Spleen (tissue), 11 donors: Measurements from ENCODE around the gene ADGRV1. TPM values are rescaled to one million over a fixed set of nuclear protein-coding genes. Genes with fewer than 3 reads are reported as not detected.

ENCODE experiments used
- DNase-seq: peaks from one replicate; pipeline ENCODE4 v3.0.0-alpha.2; 2020
- H3K27ac ChIP-seq, 8 donors: fragments of 200-600 bp; sonication (generic) in 7 of 8; 1 replicate in 4 of 8; 2 replicates in 4 of 8; pipeline versions ENCODE4 v1.5.0 to v1.8.0; 2016 to 2021; ENCODE audit warnings: inconsistent platforms in 4 of 8, mild to moderate bottlenecking in 4 of 8, moderate library complexity in 1 of 8
- H3K27me3 ChIP-seq, 7 donors: fragments of 200-600 bp; sonication (generic) in 6 of 7; replicated peaks in 1 of 7; 1 replicate in 4 of 7; 2 replicates in 3 of 7; pipeline versions ENCODE4 v1.5.0 to v1.8.0; 2016 to 2021; ENCODE audit warnings: inconsistent platforms in 3 of 7, mild to moderate bottlenecking in 1 of 7
- H3K36me3 ChIP-seq, 6 donors: fragments of 200-600 bp; sonication (generic) in 5 of 6; 1 replicate in 4 of 6; 2 replicates in 2 of 6; pipeline versions ENCODE4 v1.5.0 to v1.8.0; 2016 to 2021; ENCODE audit warnings: inconsistent platforms in 2 of 6
- H3K4me1 ChIP-seq, 6 donors: fragments of 200-600 bp; sonication (generic) in 5 of 6; 1 replicate in 3 of 6; 2 replicates in 3 of 6; pipeline versions ENCODE4 v1.5.0 to v1.8.0; 2016 to 2021; ENCODE audit warnings: inconsistent platforms in 3 of 6
- H3K4me3 ChIP-seq, 8 donors: fragments of 200-600 bp; sonication (generic) in 7 of 8; 1 replicate in 4 of 8; 2 replicates in 4 of 8; pipeline versions ENCODE4 v1.5.0 to v1.8.0; 2016 to 2021; ENCODE audit warnings: inconsistent platforms in 4 of 8, mild to moderate bottlenecking in 4 of 8, moderate library complexity in 2 of 8
- H3K9me3 ChIP-seq, 8 donors: fragments of 200-600 bp; sonication (generic) in 7 of 8; 1 replicate in 4 of 8; 2 replicates in 4 of 8; pipeline versions ENCODE4 v1.5.0 to v1.8.0; 2016 to 2021; ENCODE audit warnings: inconsistent platforms in 4 of 8
- POLR2A ChIP-seq, 3 donors: fragments of 450-650 bp; IDR thresholded peaks; one replicate each; pipeline ENCODE4 v1.5.1; 2017; ENCODE audit warnings: antibody characterized with exemption in 3 of 3, mild to moderate bottlenecking in 1 of 3
- POLR2AphosphoS5 ChIP-seq, 3 donors: sonication (generic); formaldehyde crosslinking; IDR thresholded peaks; one replicate each; pipeline ENCODE4 v1.5.1; 2017; ENCODE audit warnings: antibody characterized with exemption in 3 of 3
- WGBS, 5 donors: extraction: QIAGEN DNeasy Blood & Tissue Kit in 3 of 5; methylation state at CpG; one replicate each; pipeline versions ENCODE4 v1.1.5 to v1.1.7; 2013 to 2018; 5-methylcytosine and 5-hydroxymethylcytosine counted together
- intact Hi-C: fragments of 100-400 bp; cut with DNase I; formaldehyde crosslinking; loops from one replicate; pipeline ENCODE4 v1.15.0; 2023; ENCODE audit warnings: low total_unique reads
- polyA plus RNA-seq, 3 donors: library from polyadenylated mRNA; stranded (reverse); fragments of 200-250 nt; gene quantifications; one replicate each; pipeline ENCODE4 v1.2.1, GENCODE V29; 2013
- total RNA-seq, 7 donors: library from RNA; depleted of rRNA in 3 of 7; stranded (reverse); fragments of >200 nt in 3 of 7; fragmentation: NEBNext Ultra II Directional in 4 of 7; extraction: Animal tissue kit (Norgen Biotek cat#: 25700) in 4 of 7; gene quantifications; one replicate each; pipeline versions ENCODE4 v1.1.0 to v1.2.1, GENCODE V29; 2016 to 2021
- TF ChIP-seq, protein P1 (sequence below), 11 experiments: fragments of 200-600 bp in 7 of 11; fragments of 450-650 bp in 4 of 11; sonication (generic) in 4 of 11; IDR thresholded peaks in 8 of 11; conservative IDR thresholded peaks in 3 of 11; 1 replicate in 7 of 11; 2 replicates in 4 of 11; pipeline versions ENCODE4 v1.4.0 to v1.8.0; 2016 to 2021; ENCODE audit warnings: antibody characterized with exemption in 11 of 11, inconsistent platforms in 4 of 11, mild to moderate bottlenecking in 1 of 11
- donor health status: healthy with polysubstance abuse.
- donor health status: DM: no; HTN: no; CAD: no; lungs with moderate emphysema.
- donor health status: DM: no; HTN: no; CAD: no.
- donor health status: Bipolar disorder and iron deficiency.
- donor health status: healthy.
- donor health status: DM: no; HTN: no; CAD: no.
- donor health status: DM: yes; HTN: yes; CAD: no.

Gene ADGRV1
- total and polyA plus RNA-seq, 10 donors, result 0.08 to 0.69 (median 0.28) TPM; not detected in 3

DNA sequence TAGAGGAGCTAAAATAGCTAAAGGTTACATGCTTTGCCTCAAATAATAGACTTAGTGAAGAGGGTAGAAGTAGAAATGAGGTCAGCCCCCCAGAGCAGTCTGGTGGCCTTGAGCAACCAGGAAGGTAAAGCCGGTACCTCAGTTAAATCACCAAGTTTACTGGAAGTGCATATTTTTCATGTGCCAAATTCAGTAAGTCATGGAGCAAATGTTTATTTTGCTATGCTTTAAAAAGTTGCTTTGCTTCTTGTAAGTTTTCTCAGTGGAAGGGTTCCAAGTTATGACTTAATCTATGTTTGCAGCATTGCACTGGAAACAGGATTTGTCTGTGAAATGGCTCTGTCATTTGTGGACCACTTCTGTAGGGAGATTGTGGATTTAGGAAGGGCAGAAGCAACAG lies 567.9 kb downstream of the ADGRV1 start:
- TF ChIP-seq POLR2A (IDR thresholded peaks at IDR 0.05) (no peak), POLR2AphosphoS5 (IDR thresholded peaks at IDR 0.05) (no peak)
- TF ChIP-seq, protein P1, sequence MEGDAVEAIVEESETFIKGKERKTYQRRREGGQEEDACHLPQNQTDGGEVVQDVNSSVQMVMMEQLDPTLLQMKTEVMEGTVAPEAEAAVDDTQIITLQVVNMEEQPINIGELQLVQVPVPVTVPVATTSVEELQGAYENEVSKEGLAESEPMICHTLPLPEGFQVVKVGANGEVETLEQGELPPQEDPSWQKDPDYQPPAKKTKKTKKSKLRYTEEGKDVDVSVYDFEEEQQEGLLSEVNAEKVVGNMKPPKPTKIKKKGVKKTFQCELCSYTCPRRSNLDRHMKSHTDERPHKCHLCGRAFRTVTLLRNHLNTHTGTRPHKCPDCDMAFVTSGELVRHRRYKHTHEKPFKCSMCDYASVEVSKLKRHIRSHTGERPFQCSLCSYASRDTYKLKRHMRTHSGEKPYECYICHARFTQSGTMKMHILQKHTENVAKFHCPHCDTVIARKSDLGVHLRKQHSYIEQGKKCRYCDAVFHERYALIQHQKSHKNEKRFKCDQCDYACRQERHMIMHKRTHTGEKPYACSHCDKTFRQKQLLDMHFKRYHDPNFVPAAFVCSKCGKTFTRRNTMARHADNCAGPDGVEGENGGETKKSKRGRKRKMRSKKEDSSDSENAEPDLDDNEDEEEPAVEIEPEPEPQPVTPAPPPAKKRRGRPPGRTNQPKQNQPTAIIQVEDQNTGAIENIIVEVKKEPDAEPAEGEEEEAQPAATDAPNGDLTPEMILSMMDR (IDR thresholded peaks at IDR 0.05 in 8 of 11, conservative IDR thresholded peaks at IDR 0.05 in 3 of 11), result no peak
- peaks cover 0 to 22% (median 8%) of the 10 kb centered on the region in 6 donors for H3K4me1 ChIP-seq
- DNase-seq, result no peak
- H3K27me3 ChIP-seq, result no peaks in the 10 kb centered on the region
- intact Hi-C loops, result no loop called here
- no peaks in the 10 kb centered on the region for H3K36me3 ChIP-seq
- no peak overlapping the region for H3K27ac ChIP-seq
- WGBS, 5 donors, result 40 to 75% (median 52%) methylated on average over 1 of the region's 1 CpG
- no peak overlapping the region for H3K4me3 ChIP-seq
- H3K9me3 ChIP-seq, result peaks cover 0 to 3% (median 0%) of the 10 kb centered on the region in 8 donors

DNA sequence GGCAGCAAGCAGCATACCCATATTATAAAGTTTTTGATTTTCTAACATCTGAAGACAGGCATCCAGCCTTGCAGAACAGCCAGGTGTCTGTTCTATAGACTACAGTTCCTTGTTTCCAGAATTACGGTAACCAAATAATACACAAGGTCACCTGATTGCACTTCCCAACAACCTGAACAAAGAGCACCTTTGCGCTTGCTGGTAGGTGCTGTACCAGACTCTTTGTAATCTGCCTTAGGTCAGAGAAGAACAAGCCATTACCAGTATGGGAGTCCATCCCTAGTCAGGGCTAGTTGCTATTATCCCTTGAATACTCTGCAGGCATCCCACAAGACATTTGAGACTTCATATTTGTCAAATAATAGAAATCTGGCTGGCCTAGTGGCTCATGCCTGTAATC lies 568.3 kb downstream of the ADGRV1 start:
- no peak for TF ChIP-seq POLR2A (IDR thresholded peaks at IDR 0.05)
- no peak for TF ChIP-seq POLR2AphosphoS5 (IDR thresholded peaks at IDR 0.05)
- TF ChIP-seq, protein P1 (IDR thresholded peaks at IDR 0.05 in 8 of 11, conservative IDR thresholded peaks at IDR 0.05 in 3 of 11), result no peak
- no peak overlapping the region for H3K4me3 ChIP-seq
- 83 to 95% (median 94%) methylated on average over 2 of the region's 2 CpGs for WGBS, 5 donors
- H3K9me3 ChIP-seq, result peaks cover 0 to 3% (median 0%) of the 10 kb centered on the region in 8 donors
- peaks cover 0 to 22% (median 8%) of the 10 kb centered on the region in 6 donors for H3K4me1 ChIP-seq
- DNase-seq, result no peak
- H3K27ac ChIP-seq, result no peak overlapping the region
- H3K36me3 ChIP-seq, result no peaks in the 10 kb centered on the region
- intact Hi-C loops, result no loop called here
- H3K27me3 ChIP-seq, result no peaks in the 10 kb centered on the region

DNA sequence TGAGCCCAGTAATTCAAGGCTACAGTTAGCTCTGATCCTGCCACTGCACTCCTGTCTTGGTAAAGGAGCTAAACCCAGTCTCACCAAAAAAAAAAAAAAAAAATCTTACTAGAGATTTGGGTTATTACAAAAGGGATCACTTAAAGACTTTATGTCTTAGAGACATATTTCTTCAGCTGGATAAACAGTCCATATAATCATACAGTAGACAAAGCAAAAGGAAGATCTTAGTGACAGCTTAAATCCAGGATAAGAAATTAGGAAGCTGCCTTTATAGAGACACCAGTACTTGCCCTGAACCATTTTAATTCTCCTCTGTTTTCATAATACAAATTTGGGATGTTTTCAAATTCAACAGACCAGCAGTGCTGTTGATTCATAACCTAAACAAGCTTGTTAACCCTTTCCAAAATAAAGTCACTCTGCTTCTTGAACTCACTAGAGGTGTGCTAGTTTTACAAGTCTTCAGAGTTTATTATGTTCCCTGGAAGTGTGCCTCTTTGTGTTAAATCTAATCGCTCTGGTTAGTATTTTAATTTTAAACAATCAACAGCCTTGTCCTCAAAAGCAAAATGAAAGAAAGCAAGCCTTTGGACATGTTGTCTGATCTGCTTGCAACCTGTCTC lies 569.0 kb downstream of the ADGRV1 start:
- 85 to 97% (median 93%) methylated on average over 1 of the region's 1 CpG for WGBS, 5 donors
- no peaks in the 10 kb centered on the region for H3K27me3 ChIP-seq
- H3K4me3 ChIP-seq, result no peak overlapping the region
- peaks cover 0 to 19% (median 5%) of the 10 kb centered on the region in 6 donors for H3K4me1 ChIP-seq
- intact Hi-C loops, result no loop called here
- DNase-seq, result no peak
- H3K27ac ChIP-seq, result no peak overlapping the region
- TF ChIP-seq POLR2A (IDR thresholded peaks at IDR 0.05) (no peak), POLR2AphosphoS5 (IDR thresholded peaks at IDR 0.05) (no peak)
- TF ChIP-seq, protein P1 (IDR thresholded peaks at IDR 0.05 in 8 of 11, conservative IDR thresholded peaks at IDR 0.05 in 3 of 11), result no peak
- peaks cover 0 to 3% (median 0%) of the 10 kb centered on the region in 8 donors for H3K9me3 ChIP-seq
- no peaks in the 10 kb centered on the region for H3K36me3 ChIP-seq

DNA sequence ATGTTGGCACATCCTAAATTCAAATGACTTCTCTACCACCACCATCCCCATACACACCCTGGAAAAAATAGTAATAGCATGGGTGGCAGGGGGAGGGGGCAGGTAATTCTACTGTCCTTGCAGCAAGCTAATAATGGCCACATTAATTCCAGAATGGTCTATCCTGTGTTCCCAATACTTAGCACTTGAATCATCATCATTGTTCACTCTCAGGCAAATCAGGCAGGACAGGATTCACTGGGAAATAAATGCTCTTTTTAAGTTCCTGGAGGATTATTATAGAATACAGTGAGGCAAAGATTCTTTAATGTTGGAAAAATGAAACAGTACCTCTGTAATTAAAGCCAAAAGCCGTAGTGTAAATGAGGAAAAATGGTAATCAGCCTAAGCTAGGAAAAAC lies 570.0 kb downstream of the ADGRV1 start:
- Histone ChIP-seq H3K9me3 (peaks cover 0 to 3% (median 0%) of the 10 kb centered on the region in 8 donors), H3K4me1 (peaks cover 0 to 9% (median 0%) of the 10 kb centered on the region in 6 donors), H3K4me3 (no peak overlapping the region), H3K27ac (no peak overlapping the region), H3K27me3 (no peaks in the 10 kb centered on the region), H3K36me3 (no peaks in the 10 kb centered on the region)
- DNase-seq, result no peak
- TF ChIP-seq, protein P1 (IDR thresholded peaks at IDR 0.05 in 8 of 11, conservative IDR thresholded peaks at IDR 0.05 in 3 of 11), result no peak
- TF ChIP-seq POLR2A (IDR thresholded peaks at IDR 0.05), result no peak
- no peak for TF ChIP-seq POLR2AphosphoS5 (IDR thresholded peaks at IDR 0.05)
- 73 to 93% (median 91%) methylated on average over 1 of the region's 1 CpG for WGBS, 5 donors
- intact Hi-C loops, result no loop called here
